ENCODE data around the gene SMIM21.

The SMIM21 gene

DNA sequence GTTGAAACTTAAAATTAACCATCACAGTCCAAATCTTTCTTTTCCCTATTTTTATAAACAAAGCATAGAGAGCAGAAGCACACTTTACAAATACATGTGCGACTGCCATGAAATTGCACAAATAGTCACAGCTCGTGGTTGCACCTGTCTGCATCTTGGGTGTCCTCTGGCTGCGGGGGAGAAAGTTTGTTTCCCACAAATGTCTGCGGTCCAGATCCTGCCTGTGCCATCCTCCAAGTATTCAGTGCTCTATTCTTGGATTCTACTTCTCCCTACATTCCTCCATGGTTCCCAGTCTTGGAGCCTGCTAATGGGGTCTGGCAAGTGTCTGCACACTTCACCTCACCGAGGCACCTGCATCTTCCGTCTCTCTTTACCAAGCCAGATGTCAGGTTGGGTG is 52.2 kb downstream of the SMIM21 start:
- DNase-seq = no peak

DNA sequence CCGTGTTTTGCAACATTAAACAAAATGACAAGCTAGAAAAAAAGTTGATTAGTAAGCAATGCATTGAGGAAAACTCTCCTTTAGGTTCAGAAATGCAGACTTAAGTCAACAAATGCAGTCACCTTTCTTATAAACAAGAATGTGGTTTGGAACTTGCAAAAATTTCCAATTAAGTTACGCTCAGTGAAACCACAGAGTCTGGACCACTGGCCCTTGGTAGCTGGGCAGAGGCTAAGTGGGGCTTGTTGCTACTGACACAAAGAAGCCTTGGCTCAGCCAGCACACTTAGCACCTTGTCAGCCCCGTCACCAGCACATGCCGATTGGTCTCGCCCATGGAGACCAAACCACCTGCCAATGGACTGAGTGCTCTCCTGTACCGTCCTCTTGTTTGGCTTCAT is 53.0 kb downstream of the SMIM21 start:
- DNase-seq = no peak

DNA sequence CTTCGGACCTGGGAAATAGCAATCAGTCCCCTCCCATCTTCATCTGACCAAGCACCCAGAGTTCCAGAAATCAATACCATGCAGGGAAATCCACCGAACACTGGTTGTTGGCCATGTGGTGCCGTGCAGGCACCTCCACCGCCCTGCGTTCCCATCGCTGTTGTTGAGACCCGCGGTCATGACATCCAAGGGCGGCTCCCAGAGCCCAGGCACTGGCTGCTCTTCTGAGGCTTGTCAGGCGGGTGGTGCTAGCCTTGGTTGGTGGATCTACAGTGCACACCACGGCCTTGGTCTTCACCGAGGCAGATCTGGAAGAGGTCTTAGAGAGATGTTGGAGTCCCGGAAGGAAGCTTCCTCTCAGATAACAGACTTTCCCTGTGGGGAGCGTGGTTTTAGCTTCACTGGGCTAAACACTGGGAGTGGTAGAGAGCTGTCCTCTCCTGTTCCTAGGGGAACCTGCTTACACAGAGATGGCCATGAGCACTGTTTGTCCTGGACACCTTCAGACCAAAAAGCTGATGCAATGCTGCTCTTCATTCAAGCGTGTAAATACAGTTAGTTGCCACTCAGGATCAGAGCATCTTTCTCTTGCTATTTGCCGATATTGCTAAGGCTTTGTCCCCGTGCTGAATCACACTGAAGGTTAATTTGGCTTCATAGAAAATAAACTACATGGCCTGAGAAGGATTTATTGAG is 58.3 kb downstream of the SMIM21 start:
- no peak for DNase-seq

DNA sequence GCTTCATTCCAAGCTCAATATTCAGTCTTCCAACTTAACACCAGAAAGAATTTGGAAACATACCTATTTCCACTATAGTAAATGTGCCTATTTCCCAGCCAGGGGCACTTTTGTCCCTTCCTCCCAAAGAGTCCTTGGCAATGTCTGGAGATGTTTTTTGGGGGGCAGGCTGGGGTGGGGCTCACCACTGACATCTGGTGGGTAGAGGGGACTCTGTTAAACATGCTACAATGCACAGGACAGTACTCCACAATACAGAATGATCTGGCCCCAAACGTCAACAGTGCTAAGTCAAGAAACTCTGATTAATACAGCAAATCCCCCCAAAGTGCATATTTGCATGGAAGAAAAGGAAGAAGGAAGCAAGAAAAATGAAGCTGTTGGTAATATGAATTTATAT is 61.7 kb downstream of the SMIM21 start:
- no peak for DNase-seq

DNA sequence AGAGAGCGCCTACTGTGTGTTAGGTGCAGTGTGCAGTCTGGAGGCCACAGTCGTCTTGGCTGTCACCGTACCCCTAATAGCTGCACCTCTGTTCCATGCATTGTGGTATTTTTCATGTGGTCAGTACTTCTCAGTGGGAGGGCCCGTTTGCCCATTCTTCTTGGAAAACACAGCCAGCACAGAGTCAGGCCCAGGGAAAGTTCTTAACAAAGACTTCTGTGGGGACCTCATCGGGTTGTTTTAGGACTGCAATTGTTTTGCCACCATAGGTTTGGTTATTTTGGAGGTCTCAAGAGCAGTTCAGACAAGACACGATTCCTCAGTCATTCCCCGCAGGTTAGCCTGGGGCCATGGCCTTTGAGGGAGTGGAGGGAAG is 62.3 kb downstream of the SMIM21 start:
- DNase-seq = no peak

DNA sequence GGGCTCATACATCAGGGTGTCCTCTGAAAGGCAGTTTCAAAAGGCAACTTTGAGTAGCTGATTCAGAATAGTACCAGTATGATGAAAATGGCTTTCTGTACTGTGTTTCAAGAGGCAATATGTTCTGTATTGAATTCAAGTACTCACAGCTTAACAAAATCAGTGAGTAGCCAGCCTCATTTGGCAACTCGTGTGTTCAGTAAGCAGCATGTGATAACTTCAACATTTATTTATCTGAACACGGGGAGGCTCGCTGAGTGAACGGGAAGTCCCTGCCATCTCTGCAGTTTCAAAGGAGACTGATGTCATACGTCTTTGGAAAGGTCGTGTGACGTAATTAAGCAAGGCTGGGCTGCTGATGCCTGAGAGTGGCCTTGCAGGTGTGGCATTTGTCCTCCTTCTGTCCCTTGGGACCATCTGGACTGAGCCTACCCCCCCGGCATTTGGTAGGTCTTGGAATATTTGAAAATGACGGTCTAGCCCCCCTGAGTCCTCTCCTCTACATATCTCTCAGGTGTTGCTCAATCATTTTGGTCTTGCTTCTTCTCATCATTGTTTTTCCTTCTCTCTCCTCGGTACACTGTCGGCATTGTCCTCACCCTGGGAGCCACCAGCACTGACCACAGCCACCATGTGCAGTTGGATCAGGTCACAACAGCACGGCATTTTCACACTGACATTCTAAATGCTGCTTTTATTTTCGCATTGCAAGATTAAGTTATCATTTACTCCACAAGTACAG is 62.8 kb downstream of the SMIM21 start:
- DNase-seq = peak; percentile 77

DNA sequence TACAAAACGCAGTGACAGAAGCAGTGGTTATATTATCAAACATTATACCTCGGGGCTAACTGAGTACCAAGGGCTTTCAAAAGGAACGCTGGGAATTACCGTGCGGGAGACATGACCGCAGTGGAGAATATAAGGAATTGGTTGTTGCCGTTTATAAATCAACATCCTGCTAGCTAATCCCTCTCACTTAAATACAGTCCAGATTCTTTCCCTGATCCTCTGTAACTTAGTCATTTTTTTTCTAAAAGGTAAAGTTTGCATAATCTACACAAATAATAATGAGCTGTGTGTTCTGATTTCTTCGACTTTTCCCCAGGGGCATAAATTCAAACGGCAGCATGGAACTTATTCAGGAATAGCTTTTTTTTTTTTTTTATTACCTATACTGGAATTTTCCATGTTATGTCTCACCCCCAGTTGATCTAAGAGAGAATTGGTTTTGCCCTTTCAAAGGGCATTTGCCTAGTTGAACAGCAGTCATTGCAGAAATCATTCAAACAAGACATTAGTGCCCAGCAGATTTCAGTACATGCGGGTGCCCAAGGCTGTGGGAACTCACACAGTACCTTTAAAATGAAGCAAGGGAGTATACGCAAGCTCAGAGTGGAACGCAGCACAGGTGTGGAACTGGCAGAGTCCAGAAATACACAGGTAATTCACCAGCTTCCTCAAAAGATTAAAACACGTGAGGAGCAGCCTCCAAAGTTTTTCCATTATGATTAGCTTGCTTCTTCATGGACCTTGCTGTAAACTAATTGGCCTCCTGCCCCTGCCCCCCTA is 63.9 kb downstream of the SMIM21 start:
- peak; percentile 41 for DNase-seq

DNA sequence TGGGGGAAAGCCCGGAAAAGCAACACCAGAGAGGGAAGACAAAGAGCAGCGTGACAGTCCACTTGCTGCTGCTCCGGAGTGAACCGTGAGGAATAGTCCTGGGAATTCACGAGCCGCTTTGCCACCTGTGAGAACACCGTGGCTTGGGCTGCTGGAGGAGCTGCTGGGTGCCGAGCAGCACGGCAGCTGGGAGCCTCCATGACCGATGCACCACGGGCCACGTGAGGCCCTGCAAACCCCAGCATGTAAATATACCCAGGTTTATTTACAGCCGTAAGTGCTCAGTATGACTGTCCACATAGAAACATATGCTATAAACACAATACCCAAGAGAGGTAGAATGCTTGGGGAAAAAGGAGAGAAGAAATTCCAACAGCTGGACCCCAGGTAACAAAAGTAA is 65.1 kb downstream of the SMIM21 start:
- DNase-seq = peak; percentile 88

DNA sequence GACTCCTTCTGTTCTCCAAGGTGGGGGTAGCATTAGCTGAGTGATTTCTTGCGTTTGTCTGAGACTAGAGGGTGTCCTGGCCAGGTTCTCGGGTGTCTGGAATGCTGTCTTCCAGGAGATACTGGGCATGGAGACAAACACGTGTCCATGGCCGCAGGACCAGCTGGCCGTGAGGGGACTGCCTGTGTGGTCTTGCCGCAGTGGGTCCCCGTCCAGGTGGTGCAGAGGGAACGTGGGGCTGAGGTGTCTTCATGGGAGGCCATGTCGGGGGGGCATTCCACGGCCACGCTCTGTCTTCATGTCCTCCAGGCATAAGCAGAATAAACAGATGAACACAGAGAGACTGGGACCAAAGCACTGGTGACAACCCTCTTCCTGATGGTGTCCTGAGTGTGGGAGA is 66.6 kb downstream of the SMIM21 start:
- DNase-seq = no peak

DNA sequence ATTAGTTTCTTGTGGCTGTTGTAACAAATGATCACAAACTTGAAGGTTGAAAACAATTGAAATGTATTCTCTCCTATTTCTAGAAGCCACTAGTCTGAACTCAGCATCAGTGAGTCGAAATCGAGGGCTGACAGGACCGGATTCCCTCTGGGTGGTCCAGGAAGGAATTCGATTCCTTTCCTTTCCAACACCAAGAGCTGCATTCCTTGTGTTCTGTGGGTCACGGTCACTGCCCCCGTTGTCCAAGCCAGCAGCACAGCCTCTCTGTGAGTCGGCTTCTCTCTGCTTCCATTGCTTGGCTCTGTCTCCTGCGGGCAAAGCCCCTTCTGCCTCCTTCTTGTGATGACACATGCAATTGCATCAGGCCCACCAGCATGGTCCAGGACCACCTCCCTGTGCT is 67.3 kb downstream of the SMIM21 start:
- DNase-seq = no peak

All from DMS53 (cell line).